SHP77 treated with DMSO at 0.1 percent for 48 hours (cell line): ENCODE data around the gene JDP2.

Experiments
- DNase-seq: peaks from one replicate; lab custom pipeline; 2025; lab: John Stamatoyannopoulos, UW

JDP2 gene

GRCh38 chr14:75437201-75438143 lies 9.7 kb downstream of the JDP2 start:
- no peak for DNase-seq

- DNase-seq: no peak
These were observed 10.8 kb downstream of the JDP2 start for GRCh38 chr14:75438486-75439080.

GRCh38 chr14:75439989-75440388 lies 12.2 kb downstream of the JDP2 start:
- DNase-seq: no peak

- DNase-seq: no peak
These were observed 13.1 kb downstream of the JDP2 start for GRCh38 chr14:75440733-75441477.

- DNase-seq: no peak
These were observed 13.9 kb downstream of the JDP2 start for GRCh38 chr14:75441728-75442127.

GRCh38 chr14:75442166-75442565 lies 14.3 kb downstream of the JDP2 start:
- DNase-seq: no peak

- DNase-seq: no peak
These were observed 14.8 kb downstream of the JDP2 start for GRCh38 chr14:75442642-75443041.

- DNase-seq: no peak
These were observed 15.6 kb downstream of the JDP2 start for GRCh38 chr14:75443203-75443969.

- no peak for DNase-seq
These were observed 17.4 kb downstream of the JDP2 start for GRCh38 chr14:75445236-75445635.

- DNase-seq: no peak
These were observed 18.1 kb downstream of the JDP2 start for GRCh38 chr14:75445963-75446362.

GRCh38 chr14:75446447-75446846 lies 18.6 kb downstream of the JDP2 start:
- no peak for DNase-seq

- no peak for DNase-seq
These were observed 20.4 kb downstream of the JDP2 start for GRCh38 chr14:75448209-75448608.

GRCh38 chr14:75449036-75449435 lies 21.2 kb downstream of the JDP2 start:
- DNase-seq: no peak

- no peak for DNase-seq
These were observed 21.9 kb downstream of the JDP2 start for GRCh38 chr14:75449696-75450095.

GRCh38 chr14:75450381-75451276 lies 22.8 kb downstream of the JDP2 start:
- DNase-seq: no peak

- no peak for DNase-seq
These were observed 24.5 kb downstream of the JDP2 start for GRCh38 chr14:75452324-75452723.

- no peak for DNase-seq
These were observed 25.3 kb downstream of the JDP2 start for GRCh38 chr14:75452900-75453816.

GRCh38 chr14:75453817-75454434 lies 26.1 kb downstream of the JDP2 start:
- no peak for DNase-seq

- DNase-seq: no peak
These were observed 27.2 kb downstream of the JDP2 start for GRCh38 chr14:75454963-75455546.
